HK-2 (cell line): ENCODE data around the gene NOX4.
"Not testable (repeated sequence)": the region's sequence is repeated elsewhere in the genome, so short reads cannot be mapped to it uniquely, and the experiment has no call there.

Source experiments
- DNase-seq: peaks from one replicate; pipeline ENCODE4 v3.0.0-alpha.2; 2018; ENCODE audit not compliant: unreplicated experiment

NOX4 gene

GRCh38 chr11:89379976-89380771 lies 111.0 kb downstream of the NOX4 start:
- DNase-seq = not testable (repeated sequence)

GRCh38 chr11:89378986-89379385 lies 112.2 kb downstream of the NOX4 start:
- not testable (repeated sequence) for DNase-seq

- not testable (repeated sequence) for DNase-seq
These were observed 121.8 kb downstream of the NOX4 start for GRCh38 chr11:89369356-89369755.

- DNase-seq = not testable (repeated sequence)
These were observed 126.3 kb downstream of the NOX4 start for GRCh38 chr11:89364856-89365255.

- DNase-seq = no peak
These were observed 129.4 kb downstream of the NOX4 start for GRCh38 chr11:89361734-89362133.

- not testable (repeated sequence) for DNase-seq
These were observed 132.0 kb downstream of the NOX4 start for GRCh38 chr11:89359208-89359607.

- DNase-seq = no peak
These were observed 132.4 kb downstream of the NOX4 start for GRCh38 chr11:89358761-89359160.

GRCh38 chr11:89355646-89356045 lies 135.5 kb downstream of the NOX4 start:
- DNase-seq = no peak

- DNase-seq = not testable (repeated sequence)
These were observed 136.7 kb downstream of the NOX4 start for GRCh38 chr11:89354513-89354912.

- DNase-seq = no peak
These were observed 144.1 kb downstream of the NOX4 start for GRCh38 chr11:89347071-89347470.

- DNase-seq = no peak
These were observed 144.6 kb downstream of the NOX4 start for GRCh38 chr11:89346601-89347000.

GRCh38 chr11:89342880-89343572 lies 148.1 kb downstream of the NOX4 start:
- DNase-seq = not testable (repeated sequence)

- DNase-seq = not testable (repeated sequence)
These were observed 150.7 kb downstream of the NOX4 start for GRCh38 chr11:89340450-89340849.

GRCh38 chr11:89338073-89338472 lies 153.1 kb downstream of the NOX4 start:
- not testable (repeated sequence) for DNase-seq

- DNase-seq = not testable (repeated sequence)
These were observed 154.0 kb downstream of the NOX4 start for GRCh38 chr11:89337100-89337650.

GRCh38 chr11:89333704-89334103 lies 157.5 kb downstream of the NOX4 start:
- DNase-seq = not testable (repeated sequence)

- DNase-seq = not testable (repeated sequence)
These were observed 159.2 kb downstream of the NOX4 start for GRCh38 chr11:89331940-89332339.

- no peak for DNase-seq
These were observed 163.3 kb downstream of the NOX4 start for GRCh38 chr11:89327885-89328284.

- DNase-seq = no peak
These were observed 169.8 kb downstream of the NOX4 start for GRCh38 chr11:89321401-89321800.

- DNase-seq = not testable (repeated sequence)
These were observed 180.6 kb downstream of the NOX4 start for GRCh38 chr11:89310607-89311006.

- not testable (repeated sequence) for DNase-seq
These were observed 181.7 kb downstream of the NOX4 start for GRCh38 chr11:89309321-89309985.

GRCh38 chr11:89308272-89308671 lies 182.9 kb downstream of the NOX4 start:
- not testable (repeated sequence) for DNase-seq
